ENCODE data around the gene UNCX.

UNCX gene

GRCh38 chr7:1244700-1245523, 12.2 kb downstream of the UNCX start:
- no peak for DNase-seq

GRCh38 chr7:1245524-1246050, 12.9 kb downstream of the UNCX start:
- no peak for DNase-seq

GRCh38 chr7:1246160-1246870, 13.6 kb downstream of the UNCX start:
- DNase-seq, result no peak

GRCh38 chr7:1246871-1247526, 14.3 kb downstream of the UNCX start:
- DNase-seq, result no peak

GRCh38 chr7:1247527-1248041, 14.9 kb downstream of the UNCX start:
- no peak for DNase-seq

GRCh38 chr7:1248143-1248915, 15.7 kb downstream of the UNCX start:
- DNase-seq, result no peak

GRCh38 chr7:1248916-1249581, 16.4 kb downstream of the UNCX start:
- no peak for DNase-seq

- DNase-seq, result no peak
These were observed 17.1 kb downstream of the UNCX start for GRCh38 chr7:1249731-1250130.

GRCh38 chr7:1250901-1251300, 18.2 kb downstream of the UNCX start:
- no peak for DNase-seq

GRCh38 chr7:1251796-1252539, 19.3 kb downstream of the UNCX start:
- DNase-seq, result no peak

- DNase-seq, result no peak
These were observed 19.9 kb downstream of the UNCX start for GRCh38 chr7:1252540-1253090.

- peak; percentile 41 for DNase-seq
These were observed 21.1 kb downstream of the UNCX start for GRCh38 chr7:1253681-1254181.

GRCh38 chr7:1254281-1255079, 21.8 kb downstream of the UNCX start:
- no peak for DNase-seq

GRCh38 chr7:1255080-1255816, 22.6 kb downstream of the UNCX start:
- DNase-seq, result no peak

- DNase-seq, result no peak
These were observed 23.2 kb downstream of the UNCX start for GRCh38 chr7:1255817-1256340.

GRCh38 chr7:1256621-1257020, 23.9 kb downstream of the UNCX start:
- no peak for DNase-seq

GRCh38 chr7:1257221-1257620, 24.5 kb downstream of the UNCX start:
- DNase-seq, result no peak

- no peak for DNase-seq
These were observed 25.2 kb downstream of the UNCX start for GRCh38 chr7:1257863-1258262.
